ENCODE results near the gene ACTL8.

The ACTL8 gene

DNA sequence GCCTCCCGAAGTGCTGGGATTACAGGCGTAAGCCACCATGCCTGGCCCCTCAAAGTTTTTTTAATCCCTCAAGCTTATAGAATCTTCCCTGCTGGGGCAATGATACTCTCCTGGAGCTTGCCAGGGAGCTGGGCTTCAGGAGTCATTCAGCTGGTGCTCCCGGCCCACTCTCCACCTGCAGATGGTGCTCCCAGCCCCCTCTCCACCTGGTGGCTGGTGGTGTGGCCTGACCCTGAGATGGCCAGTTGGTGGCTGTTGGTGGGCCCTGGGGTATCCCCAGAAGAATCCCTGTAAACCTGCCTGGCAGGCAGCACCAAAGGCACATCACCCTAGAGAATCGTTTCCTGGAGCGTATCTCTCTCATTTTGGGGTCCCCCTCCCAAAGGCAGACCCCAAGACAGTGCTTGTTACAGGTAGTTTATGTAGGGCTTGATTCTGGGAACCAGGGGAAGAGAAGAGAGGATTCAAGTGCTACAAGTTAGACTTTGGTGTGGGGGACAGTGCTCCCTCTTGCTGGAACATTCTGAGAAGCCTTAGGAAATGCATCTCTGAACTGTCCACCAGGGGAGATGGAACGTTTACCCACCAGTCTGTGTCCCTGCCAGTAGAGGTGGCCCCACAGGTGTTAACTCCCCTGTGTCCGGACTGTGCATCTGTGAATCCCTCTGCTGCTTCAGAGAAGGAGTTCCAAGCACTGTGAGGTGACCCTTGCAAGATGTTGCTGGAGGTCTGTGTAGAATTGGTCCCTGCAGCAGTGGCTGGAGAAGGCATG is 29.1 kb upstream of the ACTL8 start:
- peak; percentile 14 for TF ChIP-seq CTCF (conservative IDR thresholded peaks at IDR 0.05; ENCODE audit: low read depth, low read length)
- DNase-seq (ENCODE audit: low read depth), result no peak
- H3K4me3 ChIP-seq (ENCODE audit: low read depth, low read length), result no peak overlapping the region

GRCh38 chr1:17728123-17728712 is 26.9 kb upstream of the ACTL8 start:
- TF ChIP-seq CTCF (conservative IDR thresholded peaks at IDR 0.05; ENCODE audit: low read depth, low read length), result no peak
- no peak for DNase-seq (ENCODE audit: low read depth)
- H3K4me3 ChIP-seq (ENCODE audit: low read depth, low read length), result no peak overlapping the region

GRCh38 chr1:17729248-17729647 is 25.9 kb upstream of the ACTL8 start:
- H3K4me3 ChIP-seq (ENCODE audit: low read depth, low read length), result no peak overlapping the region
- no peak for DNase-seq (ENCODE audit: low read depth)
- no peak for TF ChIP-seq CTCF (conservative IDR thresholded peaks at IDR 0.05; ENCODE audit: low read depth, low read length)

GRCh38 chr1:17729909-17730308 is 25.2 kb upstream of the ACTL8 start:
- TF ChIP-seq CTCF (conservative IDR thresholded peaks at IDR 0.05; ENCODE audit: low read depth, low read length), result no peak
- DNase-seq (ENCODE audit: low read depth), result no peak
- H3K4me3 ChIP-seq (ENCODE audit: low read depth, low read length), result no peak overlapping the region

GRCh38 chr1:17731460-17731859 is 23.7 kb upstream of the ACTL8 start:
- no peak for DNase-seq (ENCODE audit: low read depth)
- no peak for TF ChIP-seq CTCF (conservative IDR thresholded peaks at IDR 0.05; ENCODE audit: low read depth, low read length)
- no peak overlapping the region for H3K4me3 ChIP-seq (ENCODE audit: low read depth, low read length)

DNA sequence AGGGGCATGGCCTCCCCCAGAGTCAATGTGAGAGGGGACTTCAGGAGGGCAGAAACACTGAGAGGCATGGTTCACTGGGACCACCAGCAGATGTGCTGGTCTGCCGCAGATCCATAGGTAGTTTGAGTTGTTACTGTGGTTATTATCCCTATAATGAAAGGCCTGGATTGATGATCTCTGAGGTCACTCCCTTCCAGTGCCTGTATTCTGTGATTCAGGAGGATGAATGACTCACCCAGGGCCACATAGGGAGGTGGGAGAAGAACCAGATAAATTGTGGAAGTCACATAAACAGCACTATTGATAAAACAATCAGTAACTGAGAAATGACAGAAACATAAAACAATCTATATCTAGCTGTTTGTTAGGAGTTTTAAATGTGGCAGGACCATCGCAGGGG is 22.7 kb upstream of the ACTL8 start:
- no peak for TF ChIP-seq CTCF (conservative IDR thresholded peaks at IDR 0.05; ENCODE audit: low read depth, low read length)
- H3K4me3 ChIP-seq (ENCODE audit: low read depth, low read length), result no peak overlapping the region
- DNase-seq (ENCODE audit: low read depth), result peak; percentile 24

GRCh38 chr1:17733661-17734060 is 21.5 kb upstream of the ACTL8 start:
- no peak for TF ChIP-seq CTCF (conservative IDR thresholded peaks at IDR 0.05; ENCODE audit: low read depth, low read length)

More at GRCh38 chr1:17733661-17734060, 21.5 kb upstream of the ACTL8 start:
- no peak overlapping the region for H3K4me3 ChIP-seq (ENCODE audit: low read depth, low read length)
- DNase-seq (ENCODE audit: low read depth), result no peak
